GM12878 (cell line): Measurements from ENCODE around the gene MACROD2.

ENCODE experiments used
- CTCF ChIP-seq, 3 experiments: IDR thresholded peaks in 2 of 3; conservative IDR thresholded peaks in 1 of 3; 2 replicates each; pipeline ENCODE4 v1.5.1; 2011; ENCODE audit warnings: low read depth in 3 of 3, low read length in 3 of 3, mild to moderate bottlenecking in 3 of 3, control low read depth in 2 of 3, moderate library complexity in 2 of 3, inconsistent platforms in 1 of 3, mixed read lengths in 1 of 3; ENCODE audit not compliant: control insufficient read depth in 2 of 3, insufficient read depth in 1 of 3; ENCODE audit errors: extremely low read depth in 1 of 3
- DPF2 ChIP-seq: fragments of 450-650 bp; IDR thresholded peaks from 2 replicates; pipeline ENCODE4 v1.6.1; 2017; ENCODE audit warnings: mild to moderate bottlenecking
- EP300 ChIP-seq, 2 experiments: fragments of 150-350 bp in 1 of 2; IDR thresholded peaks; 2 replicates each; pipeline ENCODE4 v1.6.1; 2011 to 2012; ENCODE audit warnings: low read depth in 2 of 2, low read length in 2 of 2, borderline replicate concordance in 1 of 2, improper control_type of control experiment in 1 of 2, inconsistent platforms in 1 of 2; ENCODE audit not compliant: control insufficient read depth in 1 of 2
- FOXM1 ChIP-seq: IDR thresholded peaks from 2 replicates; pipeline ENCODE4 v1.6.1; 2012; ENCODE audit warnings: low read depth, mild to moderate bottlenecking, inconsistent platforms, low read length, moderate library complexity
- POLR2A ChIP-seq: IDR thresholded peaks from 2 replicates; pipeline ENCODE4 v1.6.1; 2011; ENCODE audit warnings: low read depth, mild to moderate bottlenecking, low read length
- RAD21 ChIP-seq: IDR thresholded peaks from 2 replicates; pipeline ENCODE4 v1.6.1; 2011; ENCODE audit warnings: mild to moderate bottlenecking, low read depth, low read length, moderate library complexity; ENCODE audit not compliant: insufficient read depth
- SIN3A ChIP-seq: IDR thresholded peaks from 2 replicates; pipeline ENCODE4 v1.6.1; 2012; ENCODE audit warnings: low read depth, low read length, improper control_type of control experiment
- SREBF2 ChIP-seq: IDR thresholded peaks from 2 replicates; pipeline ENCODE4 v1.6.1; 2012; ENCODE audit warnings: mild to moderate bottlenecking, low read length
- USF1 ChIP-seq: IDR thresholded peaks from 2 replicates; pipeline ENCODE4 v1.6.1; 2011; ENCODE audit warnings: borderline replicate concordance, low read depth, mild to moderate bottlenecking, moderate library complexity, mixed read lengths, low read length; ENCODE audit not compliant: insufficient read depth; ENCODE audit errors: extremely low read length
- YBX1 ChIP-seq: fragments of 450-650 bp; IDR thresholded peaks from 2 replicates; pipeline ENCODE4 v1.6.1; 2016; ENCODE audit warnings: antibody characterized with exemption
- ZBED1 ChIP-seq: IDR thresholded peaks from 2 replicates; pipeline ENCODE4 v1.6.1; 2016; ENCODE audit warnings: borderline replicate concordance

- TF ChIP-seq CTCF (IDR thresholded peaks at IDR 0.05 in 2 of 3, conservative IDR thresholded peaks at IDR 0.05 in 1 of 3; ENCODE audit: control insufficient read depth in 2 of 3, extremely low read depth in 1 of 3, insufficient read depth in 1 of 3, low read depth in 3 of 3, low read length in 3 of 3), result no peak
- TF ChIP-seq POLR2A, result no peak
- no peak for TF ChIP-seq SIN3A
- no peak for TF ChIP-seq YBX1
- TF ChIP-seq USF1, result no peak
- TF ChIP-seq RAD21, result no peak
- no peak for TF ChIP-seq DPF2
- no peak for TF ChIP-seq EP300 (IDR thresholded peaks at IDR 0.05; ENCODE audit: borderline replicate concordance in 1 of 2, control insufficient read depth in 1 of 2, low read depth in 2 of 2, low read length in 2 of 2)
- TF ChIP-seq SREBF2, result no peak
- TF ChIP-seq ZBED1, result no peak
- no peak for TF ChIP-seq FOXM1
These were observed 1575.7 kb downstream of the MACROD2 start for GRCh38 chr20:15571056-15571455.
